ENCODE results near the gene DNAH17. TPM values are rescaled to one million over a fixed set of nuclear protein-coding genes. Genes with fewer than 3 reads are reported as not detected.

The DNAH17 gene
- total RNA-seq, 1 donor from 2014 or later, result 2.0 TPM

GRCh38 chr17:78451753-78452152 is 125.4 kb downstream of the DNAH17 start:
- TF ChIP-seq POLR2A (IDR thresholded peaks at IDR 0.05) (no peak), POLR2AphosphoS5 (IDR thresholded peaks at IDR 0.05; ENCODE audit: insufficient read depth in 1 of 2, low read depth in 1 of 2) (no peak), CTCF (IDR thresholded peaks at IDR 0.05) (no peak)
- no peaks in the 10 kb centered on the region for H3K36me3 ChIP-seq
- H3K4me1 ChIP-seq, result no peaks in the 10 kb centered on the region
- no peaks in the 10 kb centered on the region for H3K9me3 ChIP-seq
- no peak overlapping the region for H3K27ac ChIP-seq
- no peak overlapping the region for H3K4me3 ChIP-seq
- intact Hi-C loops (cut with DNase I), result no loop called here
- DNase-seq (ENCODE audit: extremely low spot score in 2 of 2), result no peak
- H3K27me3 ChIP-seq, result no peaks in the 10 kb centered on the region

- H3K36me3 ChIP-seq, result no peaks in the 10 kb centered on the region
- no peak for DNase-seq (ENCODE audit: extremely low spot score in 2 of 2)
- TF ChIP-seq POLR2A (IDR thresholded peaks at IDR 0.05), result no peak
- TF ChIP-seq POLR2AphosphoS5 (IDR thresholded peaks at IDR 0.05; ENCODE audit: insufficient read depth in 1 of 2, low read depth in 1 of 2), result no peak
- TF ChIP-seq CTCF (IDR thresholded peaks at IDR 0.05), result no peak
- no peaks in the 10 kb centered on the region for H3K9me3 ChIP-seq
- intact Hi-C loops (cut with DNase I), result no loop called here
- no peaks in the 10 kb centered on the region for H3K4me1 ChIP-seq
- H3K27me3 ChIP-seq, result no peaks in the 10 kb centered on the region
- H3K27ac ChIP-seq, result no peak overlapping the region
- no peak overlapping the region for H3K4me3 ChIP-seq
Observed at GRCh38 chr17:78450696-78451345, 126.4 kb downstream of the DNAH17 start.

GRCh38 chr17:78449983-78450595 is 127.1 kb downstream of the DNAH17 start:
- Histone ChIP-seq H3K27me3 (no peaks in the 10 kb centered on the region), H3K4me3 (no peak overlapping the region), H3K9me3 (no peaks in the 10 kb centered on the region), H3K27ac (no peak overlapping the region), H3K36me3 (no peaks in the 10 kb centered on the region), H3K4me1 (no peaks in the 10 kb centered on the region)
- TF ChIP-seq POLR2AphosphoS5 (IDR thresholded peaks at IDR 0.05; ENCODE audit: insufficient read depth in 1 of 2, low read depth in 1 of 2), result no peak
- no peak for TF ChIP-seq CTCF (IDR thresholded peaks at IDR 0.05)
- no peak for TF ChIP-seq POLR2A (IDR thresholded peaks at IDR 0.05)
- DNase-seq (ENCODE audit: extremely low spot score in 2 of 2), result no peak
- intact Hi-C loops (cut with DNase I), result no loop called here

- TF ChIP-seq POLR2A (IDR thresholded peaks at IDR 0.05), result no peak
- TF ChIP-seq CTCF (IDR thresholded peaks at IDR 0.05), result no peak
- no peak for TF ChIP-seq POLR2AphosphoS5 (IDR thresholded peaks at IDR 0.05; ENCODE audit: insufficient read depth in 1 of 2, low read depth in 1 of 2)
- no peaks in the 10 kb centered on the region for H3K27me3 ChIP-seq
- no peaks in the 10 kb centered on the region for H3K9me3 ChIP-seq
- intact Hi-C loops (cut with DNase I), result no loop called here
- H3K27ac ChIP-seq, result no peak overlapping the region
- no peaks in the 10 kb centered on the region for H3K4me1 ChIP-seq
- DNase-seq (ENCODE audit: extremely low spot score in 2 of 2), result no peak
- H3K36me3 ChIP-seq, result no peaks in the 10 kb centered on the region
- H3K4me3 ChIP-seq, result no peak overlapping the region
Observed at GRCh38 chr17:78448356-78448993, 128.7 kb downstream of the DNAH17 start.

- intact Hi-C loops (cut with DNase I), result no loop called here
Observed at GRCh38 chr17:78446833-78447232, 130.4 kb downstream of the DNAH17 start.

More at GRCh38 chr17:78446833-78447232, 130.4 kb downstream of the DNAH17 start:
- Histone ChIP-seq H3K27ac (no peak overlapping the region), H3K27me3 (no peaks in the 10 kb centered on the region), H3K36me3 (no peaks in the 10 kb centered on the region), H3K4me3 (no peak overlapping the region), H3K9me3 (no peaks in the 10 kb centered on the region), H3K4me1 (no peaks in the 10 kb centered on the region)
- TF ChIP-seq POLR2A (IDR thresholded peaks at IDR 0.05), result no peak
- no peak for TF ChIP-seq CTCF (IDR thresholded peaks at IDR 0.05)
- TF ChIP-seq POLR2AphosphoS5 (IDR thresholded peaks at IDR 0.05; ENCODE audit: insufficient read depth in 1 of 2, low read depth in 1 of 2), result no peak
- no peak for DNase-seq (ENCODE audit: extremely low spot score in 2 of 2)

Measured in vagina (tissue), 2 donors.